K562 (cell line): Measurements from ENCODE around the gene MYCBP2. TPM values are rescaled to one million over a fixed set of nuclear protein-coding genes. Genes with fewer than 3 reads are reported as not detected.
A peak's percentile ranks its signal among the peaks of the same experiment; 100 is the strongest.

Experiments
- ATF7 ChIP-seq: fragments of 450-650 bp; IDR thresholded peaks from 2 replicates; pipeline ENCODE4 v1.7.1; 2014; ENCODE audit warnings: mild to moderate bottlenecking, moderate library complexity
- BCOR ChIP-seq: fragments of 450-650 bp; IDR thresholded peaks from 2 replicates; pipeline ENCODE4 v1.6.1; 2016
- ETS2 ChIP-seq: IDR thresholded peaks from 2 replicates; pipeline ENCODE4 v1.6.1; 2016; ENCODE audit warnings: borderline replicate concordance, missing genetic modification characterization, mild to moderate bottlenecking, moderate library complexity, missing compliant biosample characterization; ENCODE audit not compliant: poor library complexity, severe bottlenecking
- FUS ChIP-seq: fragments of 200-400 bp; formaldehyde crosslinking; optimal IDR thresholded peaks from 2 replicates; pipeline ENCODE3; 2017; ENCODE audit warnings: low read depth, low read length
- GABPB2 ChIP-seq: fragments of 250-450 bp; sonication (Bioruptor Pico); conservative IDR thresholded peaks from 2 replicates; pipeline ENCODE4 v1.5.1; 2021; ENCODE audit warnings: mild to moderate bottlenecking
- LEF1 ChIP-seq: fragments of 450-650 bp; IDR thresholded peaks from 2 replicates; pipeline ENCODE4 v1.6.1; 2016; ENCODE audit warnings: mild to moderate bottlenecking
- MYC ChIP-seq, 2 experiments: fragments of 250-450 bp in 1 of 2; sonication (Bioruptor Pico) in 1 of 2; IDR thresholded peaks; 2 replicates each; pipeline versions ENCODE4 v1.5.1 to v1.6.1; 2012 to 2021; ENCODE audit warnings: low read depth in 2 of 2, borderline replicate concordance in 1 of 2, improper control_type of control experiment in 1 of 2, low read length in 1 of 2, mild to moderate bottlenecking in 1 of 2, moderate library complexity in 1 of 2
- NBN ChIP-seq: fragments of 450-650 bp; IDR thresholded peaks from 2 replicates; pipeline ENCODE4 v1.6.1; 2016; ENCODE audit warnings: low read depth, mild to moderate bottlenecking
- PHB ChIP-seq: fragments of 250-450 bp; sonication (Bioruptor Pico); IDR thresholded peaks from 2 replicates; pipeline ENCODE4 v1.5.0; 2021
- PYGO2 ChIP-seq: fragments of 450-650 bp; IDR thresholded peaks from 2 replicates; pipeline ENCODE4 v1.6.1; 2016; ENCODE audit warnings: mild to moderate bottlenecking, missing genetic modification characterization, moderate library complexity, missing compliant biosample characterization
- RNF2 ChIP-seq: sonication (generic); IDR thresholded peaks from 2 replicates; pipeline ENCODE4 v1.6.1; 2016
- SIN3A ChIP-seq, 2 experiments: fragments of 150-350 bp in 1 of 2; IDR thresholded peaks; 2 replicates each; pipeline ENCODE4 v1.6.1; 2011 to 2016; ENCODE audit warnings: borderline replicate concordance in 2 of 2, low read depth in 2 of 2, low read length in 2 of 2, mild to moderate bottlenecking in 2 of 2, moderate library complexity in 2 of 2; ENCODE audit not compliant: control insufficient read depth in 1 of 2
- ZFP1 ChIP-seq: fragments of 450-650 bp; formaldehyde crosslinking; IDR thresholded peaks from 2 replicates; pipeline ENCODE4 v1.4.0; 2020; ENCODE audit warnings: mild to moderate bottlenecking, mixed read lengths
- ZKSCAN8 ChIP-seq: fragments of 200-800 bp; sonication (Bioruptor generic); IDR thresholded peaks from 2 replicates; pipeline ENCODE4 v1.6.1; 2016; ENCODE audit warnings: missing genetic modification characterization, missing compliant biosample characterization
- ZNF134 ChIP-seq: fragments of 250-450 bp; sonication (Bioruptor Pico); conservative IDR thresholded peaks from 2 replicates; pipeline ENCODE4 v1.4.0; 2020
- ZNF764 ChIP-seq: fragments of 250-450 bp; sonication (Bioruptor Pico); IDR thresholded peaks from 2 replicates; pipeline ENCODE4 v1.4.0; 2020; ENCODE audit warnings: low read depth, mild to moderate bottlenecking, moderate library complexity
- polyA plus RNA-seq, 8 experiments: library from polyadenylated mRNA; depleted of rRNA in 4 of 8; stranded (reverse) in 5 of 8; unstranded in 3 of 8; fragments of >200 nt; fragmentation: Nextera tagmentation in 2 of 8; fragmentation: Illumina TruSeq in 1 of 8; extraction: Ambion mirVana in 2 of 8; extraction: Trizol in 1 of 8; gene quantifications; 2 replicates each; pipeline versions ENCODE4 v1.2.1 to v1.2.3, GENCODE V29; 2011 to 2014; ENCODE audit warnings: inconsistent platforms in 1 of 8, missing spikeins in 1 of 8
- total RNA-seq, 7 experiments: library from RNA; depleted of rRNA in 6 of 7; stranded (reverse); fragments of >200 nt in 6 of 7; fragmentation: Illumina TruSeq in 2 of 7; extraction: Trizol in 2 of 7; gene quantifications; 2 replicates each; pipeline versions ENCODE4 v1.2.1 to v1.2.3, GENCODE V29; 2011 to 2021; ENCODE audit warnings: low replicate concordance in 1 of 7
- TF ChIP-seq, protein P1 (sequence below): fragments of 250-450 bp; sonication (Bioruptor Pico); IDR thresholded peaks from 2 replicates; pipeline ENCODE4 v1.4.0; 2020; ENCODE audit warnings: mild to moderate bottlenecking, moderate library complexity
- TF ChIP-seq, protein P2 (sequence below), 2 experiments: fragments of 150-350 bp in 1 of 2; IDR thresholded peaks; 2 replicates each; pipeline ENCODE4 v1.6.1; 2012 to 2016; ENCODE audit warnings: low read depth in 2 of 2, low read length in 2 of 2, mild to moderate bottlenecking in 1 of 2, moderate library complexity in 1 of 2
- TF ChIP-seq, protein P3 (sequence below): fragments of 250-450 bp; sonication (Bioruptor Pico); IDR thresholded peaks from 2 replicates; pipeline ENCODE4 v1.5.0; 2022; ENCODE audit warnings: mild to moderate bottlenecking

MYCBP2 gene
- total and polyA plus RNA-seq, 9 of the 15 experiments (the other 6 are each of a cell fraction or from before 2014, with no cell fraction given) = 13.2 to 47.2 (median 28.9) TPM

DNA sequence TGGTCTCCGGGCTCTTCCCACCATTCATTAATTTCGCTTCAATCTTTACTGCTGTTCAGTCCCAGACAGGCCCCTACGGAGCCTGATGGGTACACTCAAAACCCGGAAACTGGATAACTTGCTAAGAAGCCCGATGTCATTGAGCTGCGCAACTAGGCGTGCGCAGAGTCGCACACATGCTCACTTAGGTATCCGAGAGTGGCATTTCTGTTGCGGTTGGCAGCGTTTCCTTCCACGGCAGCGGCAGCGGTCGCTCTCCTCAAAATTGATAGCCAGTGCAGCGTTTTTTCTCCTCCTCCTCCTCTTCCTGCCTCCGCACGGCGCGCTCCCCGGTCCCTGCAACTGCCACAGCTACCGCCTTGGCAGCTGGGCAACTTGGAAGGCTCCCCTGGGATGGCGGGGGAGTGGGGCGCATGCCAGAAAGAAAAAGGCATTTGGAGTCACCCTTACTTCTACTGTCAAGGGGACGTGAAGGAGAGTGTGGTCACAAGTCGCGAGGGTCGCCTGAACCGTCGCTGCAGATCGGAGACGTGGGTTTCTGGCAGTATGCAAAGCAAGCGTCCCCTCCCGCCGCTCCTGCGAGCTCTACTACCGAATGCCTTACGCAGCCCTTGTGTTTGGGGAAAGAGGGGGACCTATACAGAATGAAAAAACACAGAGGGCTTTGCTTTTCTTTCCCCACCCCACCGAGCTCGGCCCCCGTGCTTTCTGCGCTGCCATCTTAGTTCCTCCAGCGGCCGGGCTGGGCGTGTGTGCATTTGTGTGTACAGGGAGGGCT, 2.4 kb upstream of the MYCBP2 start (continued):
- TF ChIP-seq, protein P1, sequence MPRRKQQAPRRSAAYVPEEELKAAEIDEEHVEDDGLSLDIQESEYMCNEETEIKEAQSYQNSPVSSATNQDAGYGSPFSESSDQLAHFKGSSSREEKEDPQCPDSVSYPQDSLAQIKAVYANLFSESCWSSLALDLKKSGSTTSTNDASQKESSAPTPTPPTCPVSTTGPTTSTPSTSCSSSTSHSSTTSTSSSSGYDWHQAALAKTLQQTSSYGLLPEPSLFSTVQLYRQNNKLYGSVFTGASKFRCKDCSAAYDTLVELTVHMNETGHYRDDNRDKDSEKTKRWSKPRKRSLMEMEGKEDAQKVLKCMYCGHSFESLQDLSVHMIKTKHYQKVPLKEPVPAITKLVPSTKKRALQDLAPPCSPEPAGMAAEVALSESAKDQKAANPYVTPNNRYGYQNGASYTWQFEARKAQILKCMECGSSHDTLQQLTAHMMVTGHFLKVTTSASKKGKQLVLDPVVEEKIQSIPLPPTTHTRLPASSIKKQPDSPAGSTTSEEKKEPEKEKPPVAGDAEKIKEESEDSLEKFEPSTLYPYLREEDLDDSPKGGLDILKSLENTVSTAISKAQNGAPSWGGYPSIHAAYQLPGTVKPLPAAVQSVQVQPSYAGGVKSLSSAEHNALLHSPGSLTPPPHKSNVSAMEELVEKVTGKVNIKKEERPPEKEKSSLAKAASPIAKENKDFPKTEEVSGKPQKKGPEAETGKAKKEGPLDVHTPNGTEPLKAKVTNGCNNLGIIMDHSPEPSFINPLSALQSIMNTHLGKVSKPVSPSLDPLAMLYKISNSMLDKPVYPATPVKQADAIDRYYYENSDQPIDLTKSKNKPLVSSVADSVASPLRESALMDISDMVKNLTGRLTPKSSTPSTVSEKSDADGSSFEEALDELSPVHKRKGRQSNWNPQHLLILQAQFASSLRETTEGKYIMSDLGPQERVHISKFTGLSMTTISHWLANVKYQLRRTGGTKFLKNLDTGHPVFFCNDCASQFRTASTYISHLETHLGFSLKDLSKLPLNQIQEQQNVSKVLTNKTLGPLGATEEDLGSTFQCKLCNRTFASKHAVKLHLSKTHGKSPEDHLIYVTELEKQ = no peak
- TF ChIP-seq ATF7 = no peak
- TF ChIP-seq ZNF134 (CRISPR knock-in tag) = no peak
- no peak for TF ChIP-seq GABPB2 (CRISPR knock-in tag)
- peak; percentile 62; the same call in 1 of the 2 replicates for TF ChIP-seq MYC (IDR thresholded peaks at IDR 0.05; ENCODE audit: low read depth, low read length)
- no peak for TF ChIP-seq MYC (CRISPR knock-in tag; IDR thresholded peaks at IDR 0.05; ENCODE audit: borderline replicate concordance, low read depth)
- no peak for TF ChIP-seq ZNF764 (CRISPR knock-in tag)
- TF ChIP-seq BCOR = 0 out of 2 replicates have a peak, but pooled peaks have one; percentile 34
- 0 out of 4 replicates have a peak, but pooled peaks have one; percentile 27 to 55 for TF ChIP-seq SIN3A (IDR thresholded peaks at IDR 0.05; ENCODE audit: borderline replicate concordance in 2 of 2, control insufficient read depth in 1 of 2, low read depth in 2 of 2, low read length in 2 of 2)
- TF ChIP-seq RNF2 = peak; percentile 62
- TF ChIP-seq ZFP1 (CRISPR knock-in tag) = no peak
- TF ChIP-seq, protein P2, sequence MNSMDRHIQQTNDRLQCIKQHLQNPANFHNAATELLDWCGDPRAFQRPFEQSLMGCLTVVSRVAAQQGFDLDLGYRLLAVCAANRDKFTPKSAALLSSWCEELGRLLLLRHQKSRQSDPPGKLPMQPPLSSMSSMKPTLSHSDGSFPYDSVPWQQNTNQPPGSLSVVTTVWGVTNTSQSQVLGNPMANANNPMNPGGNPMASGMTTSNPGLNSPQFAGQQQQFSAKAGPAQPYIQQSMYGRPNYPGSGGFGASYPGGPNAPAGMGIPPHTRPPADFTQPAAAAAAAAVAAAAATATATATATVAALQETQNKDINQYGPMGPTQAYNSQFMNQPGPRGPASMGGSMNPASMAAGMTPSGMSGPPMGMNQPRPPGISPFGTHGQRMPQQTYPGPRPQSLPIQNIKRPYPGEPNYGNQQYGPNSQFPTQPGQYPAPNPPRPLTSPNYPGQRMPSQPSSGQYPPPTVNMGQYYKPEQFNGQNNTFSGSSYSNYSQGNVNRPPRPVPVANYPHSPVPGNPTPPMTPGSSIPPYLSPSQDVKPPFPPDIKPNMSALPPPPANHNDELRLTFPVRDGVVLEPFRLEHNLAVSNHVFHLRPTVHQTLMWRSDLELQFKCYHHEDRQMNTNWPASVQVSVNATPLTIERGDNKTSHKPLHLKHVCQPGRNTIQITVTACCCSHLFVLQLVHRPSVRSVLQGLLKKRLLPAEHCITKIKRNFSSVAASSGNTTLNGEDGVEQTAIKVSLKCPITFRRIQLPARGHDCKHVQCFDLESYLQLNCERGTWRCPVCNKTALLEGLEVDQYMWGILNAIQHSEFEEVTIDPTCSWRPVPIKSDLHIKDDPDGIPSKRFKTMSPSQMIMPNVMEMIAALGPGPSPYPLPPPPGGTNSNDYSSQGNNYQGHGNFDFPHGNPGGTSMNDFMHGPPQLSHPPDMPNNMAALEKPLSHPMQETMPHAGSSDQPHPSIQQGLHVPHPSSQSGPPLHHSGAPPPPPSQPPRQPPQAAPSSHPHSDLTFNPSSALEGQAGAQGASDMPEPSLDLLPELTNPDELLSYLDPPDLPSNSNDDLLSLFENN (IDR thresholded peaks at IDR 0.05; ENCODE audit: low read depth in 2 of 2, low read length in 2 of 2) = no peak
- no peak for TF ChIP-seq PHB (CRISPR knock-in tag)
- no peak for TF ChIP-seq ZKSCAN8 (CRISPR knock-in tag)
- no peak for TF ChIP-seq LEF1
- TF ChIP-seq FUS = no peak
- TF ChIP-seq PYGO2 (tag) = no peak
- TF ChIP-seq NBN = no peak
- TF ChIP-seq, protein P3, sequence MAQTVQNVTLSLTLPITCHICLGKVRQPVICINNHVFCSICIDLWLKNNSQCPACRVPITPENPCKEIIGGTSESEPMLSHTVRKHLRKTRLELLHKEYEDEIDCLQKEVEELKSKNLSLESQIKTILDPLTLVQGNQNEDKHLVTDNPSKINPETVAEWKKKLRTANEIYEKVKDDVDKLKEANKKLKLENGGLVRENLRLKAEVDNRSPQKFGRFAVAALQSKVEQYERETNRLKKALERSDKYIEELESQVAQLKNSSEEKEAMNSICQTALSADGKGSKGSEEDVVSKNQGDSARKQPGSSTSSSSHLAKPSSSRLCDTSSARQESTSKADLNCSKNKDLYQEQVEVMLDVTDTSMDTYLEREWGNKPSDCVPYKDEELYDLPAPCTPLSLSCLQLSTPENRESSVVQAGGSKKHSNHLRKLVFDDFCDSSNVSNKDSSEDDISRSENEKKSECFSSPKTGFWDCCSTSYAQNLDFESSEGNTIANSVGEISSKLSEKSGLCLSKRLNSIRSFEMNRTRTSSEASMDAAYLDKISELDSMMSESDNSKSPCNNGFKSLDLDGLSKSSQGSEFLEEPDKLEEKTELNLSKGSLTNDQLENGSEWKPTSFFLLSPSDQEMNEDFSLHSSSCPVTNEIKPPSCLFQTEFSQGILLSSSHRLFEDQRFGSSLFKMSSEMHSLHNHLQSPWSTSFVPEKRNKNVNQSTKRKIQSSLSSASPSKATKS (CRISPR knock-in tag) = no peak
- TF ChIP-seq ETS2 = no peak
